Coronary artery (tissue), 2 donors: Measurements from ENCODE around the gene DGCR6.
"Not testable (repeated sequence)": the region's sequence is repeated elsewhere in the genome, so short reads cannot be mapped to it uniquely, and the experiment has no call there.

ENCODE experiments used
- DNase-seq: peaks from one replicate; pipeline ENCODE4 v3.0.0-alpha.2; 2017; ENCODE audit warnings: low spot score
- H3K27ac ChIP-seq, 2 donors: fragments of 200-600 bp; sonication (generic); one replicate each; pipeline ENCODE4 v1.5.1; 2016 to 2019
- H3K4me3 ChIP-seq: fragments of 200-600 bp; sonication (generic); 2 replicates; pipeline ENCODE4 v1.5.1; 2016; ENCODE audit warnings: mild to moderate bottlenecking, moderate library complexity
- TF ChIP-seq, protein P1 (sequence below): fragments of 200-600 bp; sonication (generic); IDR thresholded peaks from one replicate; pipeline ENCODE4 v1.5.1; 2019; ENCODE audit warnings: antibody characterized with exemption

DGCR6 gene

DNA sequence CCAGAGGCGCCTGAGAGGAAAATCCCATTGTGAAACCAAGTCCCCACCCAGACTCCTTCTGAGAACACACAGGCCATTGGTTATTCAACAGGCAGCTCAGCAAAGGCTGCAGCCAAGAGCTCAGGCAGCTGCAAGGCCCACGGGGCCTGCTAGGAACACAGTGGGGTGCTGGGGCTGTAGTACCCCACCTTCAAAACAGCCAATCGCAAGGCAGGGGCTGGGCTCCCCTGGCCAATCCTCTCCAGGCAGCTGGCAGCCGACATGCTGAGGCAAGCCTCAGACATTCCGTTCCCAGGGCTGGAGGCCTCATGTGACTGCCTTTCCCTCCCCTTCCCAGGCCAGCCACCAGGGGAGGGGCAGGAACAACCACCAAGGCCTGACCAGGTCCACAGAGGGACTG is 23.3 kb downstream of the DGCR6 start:
- no peak overlapping the region for H3K27ac ChIP-seq
- H3K4me3 ChIP-seq: no peak overlapping the region
- TF ChIP-seq, protein P1, sequence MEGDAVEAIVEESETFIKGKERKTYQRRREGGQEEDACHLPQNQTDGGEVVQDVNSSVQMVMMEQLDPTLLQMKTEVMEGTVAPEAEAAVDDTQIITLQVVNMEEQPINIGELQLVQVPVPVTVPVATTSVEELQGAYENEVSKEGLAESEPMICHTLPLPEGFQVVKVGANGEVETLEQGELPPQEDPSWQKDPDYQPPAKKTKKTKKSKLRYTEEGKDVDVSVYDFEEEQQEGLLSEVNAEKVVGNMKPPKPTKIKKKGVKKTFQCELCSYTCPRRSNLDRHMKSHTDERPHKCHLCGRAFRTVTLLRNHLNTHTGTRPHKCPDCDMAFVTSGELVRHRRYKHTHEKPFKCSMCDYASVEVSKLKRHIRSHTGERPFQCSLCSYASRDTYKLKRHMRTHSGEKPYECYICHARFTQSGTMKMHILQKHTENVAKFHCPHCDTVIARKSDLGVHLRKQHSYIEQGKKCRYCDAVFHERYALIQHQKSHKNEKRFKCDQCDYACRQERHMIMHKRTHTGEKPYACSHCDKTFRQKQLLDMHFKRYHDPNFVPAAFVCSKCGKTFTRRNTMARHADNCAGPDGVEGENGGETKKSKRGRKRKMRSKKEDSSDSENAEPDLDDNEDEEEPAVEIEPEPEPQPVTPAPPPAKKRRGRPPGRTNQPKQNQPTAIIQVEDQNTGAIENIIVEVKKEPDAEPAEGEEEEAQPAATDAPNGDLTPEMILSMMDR: no peak
- no peak for DNase-seq

DNA sequence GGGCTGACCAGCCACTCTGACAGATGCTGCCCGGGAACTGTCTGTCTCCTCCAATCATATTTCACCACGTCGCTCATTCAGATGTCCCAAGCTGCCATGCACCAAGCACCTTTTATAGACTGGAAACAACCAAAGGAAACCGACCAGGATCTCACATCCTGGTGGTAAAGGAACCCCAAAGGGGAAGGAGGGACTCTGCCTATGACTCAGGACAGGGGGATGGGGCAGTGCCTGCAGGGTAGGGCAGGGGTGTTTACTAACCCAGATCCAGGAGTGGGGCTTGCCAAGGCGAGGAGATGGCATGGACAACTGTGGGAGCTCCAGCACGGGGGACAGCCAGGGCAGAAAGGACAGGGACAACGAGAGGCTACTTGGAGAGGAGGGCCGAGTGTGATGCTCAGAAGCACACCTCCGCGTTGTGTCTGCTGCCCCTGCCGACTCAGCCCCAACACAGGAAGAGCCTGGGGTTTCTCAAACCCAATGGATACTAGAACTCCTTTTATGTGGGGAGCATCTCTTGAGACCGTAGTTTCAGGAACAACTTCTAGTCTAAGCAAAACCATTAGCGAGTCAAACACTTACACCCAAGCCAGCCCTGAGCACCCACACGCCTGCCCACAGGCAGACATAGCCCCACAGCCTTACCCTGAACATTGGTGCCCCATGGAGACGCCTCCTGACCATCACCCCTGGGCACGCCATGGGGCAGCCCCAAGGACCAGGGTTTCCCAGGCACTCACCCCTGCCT is 26.0 kb downstream of the DGCR6 start:
- no peak overlapping the region for H3K27ac ChIP-seq
- H3K4me3 ChIP-seq: no peak overlapping the region
- TF ChIP-seq, protein P1: no peak
- DNase-seq: no peak

DNA sequence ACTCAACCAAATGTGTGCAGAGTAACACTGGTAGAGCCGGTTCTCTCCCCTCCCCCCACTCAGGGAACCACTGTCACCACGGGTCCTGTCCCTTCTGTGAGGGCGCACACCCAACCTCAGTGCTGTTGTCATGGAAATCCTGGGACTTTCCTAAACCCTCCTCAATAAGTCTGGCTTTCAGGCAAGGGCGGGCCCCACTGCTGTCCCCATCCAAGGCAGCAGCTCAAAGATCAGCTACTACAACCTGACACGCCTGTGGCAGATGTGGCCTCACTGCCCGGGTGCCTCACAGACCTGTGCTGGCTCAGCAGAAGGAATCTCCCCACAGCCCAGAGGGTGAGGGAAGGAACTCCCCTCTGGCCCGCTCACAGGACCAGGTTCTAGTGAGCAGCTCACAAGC is 27.8 kb downstream of the DGCR6 start:
- TF ChIP-seq, protein P1: no peak
- H3K4me3 ChIP-seq: no peak overlapping the region
- no peak overlapping the region for H3K27ac ChIP-seq
- no peak for DNase-seq

DNA sequence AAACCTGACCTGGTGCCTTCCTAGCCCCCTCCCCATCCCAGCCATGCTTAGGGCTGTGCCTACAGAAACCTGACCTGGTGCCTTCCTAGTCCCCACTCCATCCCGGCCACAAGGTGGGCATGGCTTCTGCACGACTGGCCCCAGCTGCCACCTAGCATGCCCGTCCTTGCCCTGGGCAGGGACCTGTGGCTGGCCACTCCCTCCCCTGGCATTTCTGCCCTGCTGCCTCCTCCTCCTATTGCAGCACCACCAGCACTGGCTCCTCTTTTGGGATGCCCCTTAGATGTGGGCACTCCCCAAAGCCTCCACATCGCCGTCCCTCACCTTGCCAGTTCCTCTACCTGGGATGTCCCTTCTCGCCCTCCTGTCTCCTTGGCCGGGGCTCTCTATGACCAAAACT is 28.6 kb downstream of the DGCR6 start:
- not testable (repeated sequence) for H3K4me3 ChIP-seq, H3K27ac ChIP-seq, DNase-seq

DNA sequence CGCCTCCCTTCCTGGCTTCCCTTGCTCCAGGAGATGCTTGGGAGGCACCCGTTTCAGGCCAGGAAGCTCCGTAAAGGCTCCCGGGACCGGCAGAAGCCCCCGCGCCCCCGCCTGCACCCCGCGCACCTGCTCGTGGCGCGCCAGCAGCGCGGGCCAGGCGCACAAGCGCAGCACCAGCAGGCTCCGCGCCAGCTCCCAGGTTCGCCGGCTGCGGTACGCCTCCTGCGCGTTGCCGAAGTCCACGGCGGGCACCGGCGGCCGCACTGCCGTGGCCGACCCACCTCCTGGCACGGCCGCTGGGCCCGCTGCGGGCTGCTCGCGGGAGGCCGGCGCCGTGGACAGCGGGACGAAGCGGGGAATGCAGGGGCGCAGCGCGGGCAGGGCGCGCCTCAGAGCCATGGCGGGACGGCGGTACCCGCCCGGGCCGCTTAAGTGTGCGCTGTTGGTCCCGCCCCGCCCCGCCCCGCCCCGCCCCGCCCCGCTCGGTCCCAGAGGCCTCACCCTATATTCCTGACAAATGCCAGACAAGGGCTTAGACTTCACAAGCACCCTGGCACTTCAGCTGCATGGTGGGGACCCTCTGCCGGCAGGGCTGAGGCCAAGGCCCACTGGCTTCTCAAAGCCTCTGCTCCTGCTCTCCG is 29.9 kb downstream of the DGCR6 start, which contains the start of gene PRODH:
PRODH (minus strand) TSS at position 405 of the 641 bp plus-strand sequence; CDS start at position 399, 6 bp downstream.
- Histone ChIP-seq H3K27ac (no peak within 1 kb of the TSS), H3K4me3 (no peak within 1 kb of the TSS)
- TF ChIP-seq, protein P1: no peak

DNA sequence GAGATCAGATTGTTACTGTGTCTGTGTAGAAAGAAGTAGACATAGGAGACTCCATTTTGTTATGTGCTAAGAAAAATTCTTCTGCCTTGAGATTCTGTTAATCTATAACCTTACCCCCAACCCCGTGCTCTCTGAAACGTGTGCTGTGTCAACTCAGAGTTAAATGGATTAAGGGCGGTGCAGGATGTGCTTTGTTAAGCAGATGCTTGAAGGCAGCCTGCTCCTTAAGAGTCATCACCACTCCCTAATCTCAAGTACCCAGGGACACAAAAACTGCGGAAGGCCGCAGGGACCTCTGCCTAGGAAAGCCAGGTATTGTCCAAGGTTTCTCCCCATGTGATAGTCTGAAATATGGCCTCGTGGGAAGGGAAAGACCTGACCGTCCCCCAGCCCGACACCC is 32.6 kb downstream of the DGCR6 start:
- not testable (repeated sequence) for DNase-seq, H3K27ac ChIP-seq, H3K4me3 ChIP-seq

More for the DNA sequence above, 29.9 kb downstream of the DGCR6 start, which contains the start of gene PRODH:
- DNase-seq: no peak

DNA sequence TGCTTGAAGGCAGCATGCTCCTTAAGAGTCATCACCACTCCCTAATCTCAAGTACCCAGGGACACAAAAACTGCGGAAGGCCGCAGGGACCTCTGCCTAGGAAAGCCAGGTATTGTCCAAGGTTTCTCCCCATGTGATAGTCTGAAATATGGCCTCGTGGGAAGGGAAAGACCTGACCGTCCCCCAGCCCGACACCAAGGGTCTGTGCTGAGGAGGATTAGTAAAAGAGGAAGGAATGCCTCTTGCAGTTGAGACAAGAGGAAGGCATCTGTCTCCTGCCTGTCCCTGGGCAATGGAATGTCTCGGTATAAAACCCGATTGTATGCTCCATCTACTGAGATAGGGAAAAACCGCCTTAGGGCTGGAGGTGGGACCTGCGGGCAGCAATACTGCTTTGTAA is 41.0 kb downstream of the DGCR6 start:
- not testable (repeated sequence) for DNase-seq, H3K4me3 ChIP-seq, H3K27ac ChIP-seq

DNA sequence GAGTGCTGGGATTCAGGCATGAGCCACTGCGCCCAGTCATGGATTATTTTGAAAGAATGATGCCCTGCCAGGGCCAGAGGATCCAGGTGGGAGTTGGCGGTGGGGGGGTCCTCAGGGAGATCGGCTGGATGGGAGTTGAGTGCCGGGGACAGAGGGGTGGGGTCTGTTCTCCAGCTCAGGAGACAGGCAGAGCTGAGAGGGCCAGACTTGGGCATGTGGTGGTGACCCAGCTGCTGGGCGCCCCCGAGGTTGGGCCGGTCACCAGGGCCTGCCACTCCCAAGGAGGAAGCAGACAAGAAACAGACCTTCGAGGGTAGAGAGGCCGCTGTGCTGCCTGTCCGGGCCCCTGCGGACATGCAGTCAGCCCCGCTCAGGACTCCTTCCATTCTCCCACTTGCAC is 41.8 kb downstream of the DGCR6 start:
- DNase-seq: no peak
- no peak overlapping the region for H3K27ac ChIP-seq
- TF ChIP-seq, protein P1: no peak
- H3K4me3 ChIP-seq: no peak overlapping the region
